ENCODE data around the gene OR2L8. TPM values are rescaled to one million over a fixed set of nuclear protein-coding genes. Genes with fewer than 3 reads are reported as not detected.

Gene OR2L8
- total RNA-seq, 1 donor from 2014 or later, result not detected

GRCh38 chr1:247942624-247943023 lies 6.0 kb upstream of the OR2L8 start:
- intact Hi-C loops (cut with micrococcal nuclease), result no loop called here
- H3K4me1 ChIP-seq, result no peaks in the 10 kb centered on the region
- TF ChIP-seq CTCF (IDR thresholded peaks at IDR 0.05; ENCODE audit: borderline replicate concordance), result no peak
- no peak overlapping the region for H3K4me3 ChIP-seq
- H3K9me3 ChIP-seq (replicated peaks), result peaks cover 17% of the 10 kb centered on the region
- no peaks in the 10 kb centered on the region for H3K36me3 ChIP-seq
- H3K27ac ChIP-seq (replicated peaks), result no peak overlapping the region
- DNase-seq, result no peak
- H3K27me3 ChIP-seq (ENCODE audit: low read depth), result peaks cover 5% of the 10 kb centered on the region

GRCh38 chr1:247953408-247953807 lies 4.8 kb downstream of the OR2L8 start:
- H3K9me3 ChIP-seq (replicated peaks), result peaks cover 19% of the 10 kb centered on the region
- DNase-seq, result no peak
- no peaks in the 10 kb centered on the region for H3K36me3 ChIP-seq
- H3K27me3 ChIP-seq (ENCODE audit: low read depth), result no peaks in the 10 kb centered on the region
- intact Hi-C loops (cut with micrococcal nuclease), result no loop called here
- TF ChIP-seq CTCF (IDR thresholded peaks at IDR 0.05; ENCODE audit: borderline replicate concordance), result no peak
- H3K4me3 ChIP-seq, result no peak overlapping the region
- H3K27ac ChIP-seq (replicated peaks), result no peak overlapping the region
- H3K4me1 ChIP-seq, result no peaks in the 10 kb centered on the region

- Histone ChIP-seq H3K4me1 (no peaks in the 10 kb centered on the region), H3K4me3 (no peak overlapping the region), H3K27ac (replicated peaks) (no peak overlapping the region), H3K9me3 (replicated peaks) (peaks cover 3% of the 10 kb centered on the region), H3K27me3 (ENCODE audit: low read depth) (no peaks in the 10 kb centered on the region), H3K36me3 (no peaks in the 10 kb centered on the region)
- intact Hi-C loops (cut with micrococcal nuclease), result no loop called here
- no peak for TF ChIP-seq CTCF (IDR thresholded peaks at IDR 0.05; ENCODE audit: borderline replicate concordance)
- no peak for DNase-seq
These were observed 13.1 kb downstream of the OR2L8 start for GRCh38 chr1:247961791-247962190.

DNA sequence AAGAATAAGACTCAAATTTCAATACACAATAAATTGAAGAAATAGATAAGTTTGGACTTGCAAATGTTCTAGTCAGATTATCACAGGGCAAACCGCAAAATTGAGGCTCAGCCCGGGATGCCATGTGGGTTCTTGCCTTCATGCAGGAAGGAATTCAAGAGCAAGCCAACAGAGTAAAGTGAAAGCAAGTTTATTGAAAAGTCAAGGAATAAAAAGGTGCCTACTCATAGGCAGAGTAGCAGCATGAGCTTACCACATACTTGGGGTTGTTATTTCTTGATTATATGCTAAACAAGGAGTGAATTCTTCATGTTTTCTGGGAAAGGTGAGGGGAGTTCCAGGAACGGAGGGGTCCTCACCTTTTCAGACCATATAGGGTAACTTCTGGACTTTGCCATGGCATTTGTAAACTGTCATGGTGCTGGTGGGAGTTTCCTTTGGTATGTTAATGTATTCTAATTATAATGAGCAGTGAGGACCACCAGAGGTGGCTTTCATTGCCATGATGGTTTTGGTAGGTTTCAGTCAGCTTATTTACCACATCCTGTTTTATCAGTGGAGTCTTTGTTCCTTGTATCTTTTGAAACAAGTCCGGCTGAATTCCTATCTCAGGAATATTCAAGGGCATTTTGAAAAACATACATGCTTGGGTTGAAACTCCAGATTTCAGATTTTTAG lies 14.4 kb downstream of the OR2L8 start:
- intact Hi-C loops (cut with micrococcal nuclease), result no loop called here
- H3K9me3 ChIP-seq (replicated peaks), result no peaks in the 10 kb centered on the region
- H3K4me3 ChIP-seq, result no peak overlapping the region
- H3K27ac ChIP-seq (replicated peaks), result no peak overlapping the region
- H3K4me1 ChIP-seq, result no peaks in the 10 kb centered on the region
- H3K36me3 ChIP-seq, result no peaks in the 10 kb centered on the region
- no peak for DNase-seq
- H3K27me3 ChIP-seq (ENCODE audit: low read depth), result no peaks in the 10 kb centered on the region
- no peak for TF ChIP-seq CTCF (IDR thresholded peaks at IDR 0.05; ENCODE audit: borderline replicate concordance)

DNA sequence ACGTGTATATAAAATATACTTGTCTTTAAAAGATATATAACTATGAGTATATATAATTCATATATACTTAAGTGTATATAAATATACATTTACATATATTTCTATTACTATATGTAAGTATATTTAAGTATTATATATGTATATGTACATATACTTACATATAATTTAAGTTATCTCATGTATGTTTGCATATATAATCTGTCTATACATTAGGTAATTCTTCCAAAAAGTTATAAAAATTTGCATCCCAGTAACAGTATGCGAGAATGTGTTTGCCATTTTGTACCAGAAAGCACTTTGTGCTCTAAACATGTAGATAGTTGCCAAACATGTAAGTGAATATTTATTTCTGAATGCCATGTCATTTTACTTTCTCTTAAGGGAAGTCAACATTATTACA lies 16.3 kb downstream of the OR2L8 start, which contains the start of gene OR2AK2:
TSS of gene OR2AK2 (plus strand) at position 301 of the 400 bp plus-strand sequence. CDS start 144 bp downstream, outside the sequence.
- TF ChIP-seq CTCF (IDR thresholded peaks at IDR 0.05; ENCODE audit: borderline replicate concordance), result no peak
- Histone ChIP-seq H3K4me1 (no peaks in the 10 kb centered on the region), H3K9me3 (replicated peaks) (no peaks in the 10 kb centered on the region), H3K27me3 (ENCODE audit: low read depth) (no peaks in the 10 kb centered on the region), H3K36me3 (no peaks in the 10 kb centered on the region), H3K27ac (replicated peaks) (no peak within 1 kb of the TSS), H3K4me3 (no peak within 1 kb of the TSS)
- intact Hi-C loops (cut with micrococcal nuclease), result no loop called here
- DNase-seq, result no peak
